Skeletal muscle cell (primary cell): ENCODE measurements around the gene C3orf62.
"Not testable (repeated sequence)": the region's sequence is repeated elsewhere in the genome, so short reads cannot be mapped to it uniquely, and the experiment has no call there.

Experiments
- DNase-seq: peaks from one replicate; pipeline ENCODE4 v3.0.0-alpha.2; 2010; ENCODE audit warnings: low read depth
- H3K4me3 ChIP-seq: 2 replicates; pipeline ENCODE4 v1.5.1; 2011; ENCODE audit warnings: low read depth, mild to moderate bottlenecking, control low read depth, low read length, moderate library complexity

The C3orf62 gene

DNA sequence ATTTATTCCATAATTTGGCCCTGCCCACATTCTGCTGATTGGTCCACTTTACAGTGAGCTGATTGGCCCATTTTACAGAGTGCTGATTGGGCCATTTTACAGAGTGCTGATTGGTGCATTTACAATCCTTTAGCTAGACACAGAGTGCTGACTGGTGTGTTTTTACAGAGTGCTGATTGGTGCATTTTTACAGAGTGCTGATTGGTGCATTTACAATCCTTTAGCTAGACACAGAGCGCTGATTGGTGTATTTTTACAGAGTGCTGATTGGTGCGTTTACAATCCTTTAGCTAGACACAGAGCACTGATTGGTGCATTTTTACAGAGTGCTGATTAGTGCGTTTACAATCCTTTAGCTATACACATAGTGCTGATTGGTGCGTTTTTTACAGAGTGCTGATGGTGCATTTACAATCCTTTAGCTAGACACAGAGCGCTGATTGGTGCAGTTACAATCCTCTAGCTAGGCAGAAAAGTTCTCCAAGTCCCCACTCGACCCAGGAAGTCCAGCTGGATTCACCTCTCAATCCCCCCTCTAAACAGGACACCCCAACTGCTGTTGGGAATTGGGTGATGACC, 56.0 kb downstream of the C3orf62 start:
- H3K4me3 ChIP-seq, DNase-seq: not testable (repeated sequence)

DNA sequence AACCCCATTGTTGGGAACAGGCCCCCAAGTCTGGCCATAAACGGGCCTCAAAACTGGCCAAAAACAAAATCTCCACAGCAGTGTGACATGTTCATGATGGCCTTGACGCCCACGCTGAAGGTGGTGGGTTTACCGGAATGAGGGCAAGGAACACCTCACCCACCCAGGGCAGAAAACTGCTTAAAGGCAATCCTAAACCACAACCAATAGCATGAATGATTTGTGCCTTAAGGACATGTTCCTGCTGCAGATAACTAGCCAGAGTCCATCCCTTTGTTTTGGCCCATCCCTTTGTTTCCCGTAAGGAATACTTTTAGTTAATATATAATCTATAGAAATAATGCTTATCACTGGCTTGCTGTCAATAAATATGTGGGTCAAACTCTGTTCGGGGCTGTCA, 57.9 kb downstream of the C3orf62 start:
- no peak overlapping the region for H3K4me3 ChIP-seq
- no peak for DNase-seq
